ENCODE data around the gene ADCY6.

The ADCY6 gene

GRCh38 chr12:48788854-48789775 is at the start of gene ADCY6:
Gene ADCY6, minus strand, starts transcription at chr12:48789089. Its CDS starts 5,655 bp downstream, at chr12:48783434.
- Histone ChIP-seq H3K9me3 (ENCODE audit: severe bottlenecking) (no peaks in the 10 kb centered on the region), H3K27me3 (ENCODE audit: insufficient read depth, low read depth, severe bottlenecking) (no peaks in the 10 kb centered on the region), H3K36me3 (no peaks in the 10 kb centered on the region), H3K27ac (peak within 1 kb of the TSS; percentile 87), H3K4me3 (ENCODE audit: low read depth, low read length) (peak within 1 kb of the TSS; percentile 73)
- no peak for TF ChIP-seq CTCF (IDR thresholded peaks at IDR 0.05; ENCODE audit: low read depth, low read length)
- peak; percentile 87 for DNase-seq

DNA sequence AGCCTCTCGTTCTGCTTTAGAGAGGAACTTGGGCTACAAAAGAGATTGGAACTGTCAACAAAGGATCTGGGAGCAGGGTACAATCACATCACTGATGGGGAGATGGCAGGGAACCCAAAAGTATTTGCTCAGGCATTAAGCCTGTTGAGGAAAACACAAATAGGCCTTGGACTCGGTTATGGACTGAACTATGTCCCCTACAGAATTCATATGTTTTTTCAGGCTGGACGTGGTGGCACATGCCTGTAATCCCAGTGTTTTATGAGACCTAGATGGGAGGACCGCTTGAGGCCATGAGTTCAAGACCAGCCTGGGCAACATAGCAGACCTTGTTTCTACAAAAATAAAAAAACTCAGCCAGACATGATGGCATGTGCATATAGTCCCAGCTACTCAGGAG is 49.2 kb upstream of the ADCY6 start:
- no peaks in the 10 kb centered on the region for H3K9me3 ChIP-seq (ENCODE audit: severe bottlenecking)
- DNase-seq = no peak
- H3K36me3 ChIP-seq = peaks cover 80% of the 10 kb centered on the region
- no peak overlapping the region for H3K4me3 ChIP-seq (ENCODE audit: low read depth, low read length)
- TF ChIP-seq CTCF (IDR thresholded peaks at IDR 0.05; ENCODE audit: low read depth, low read length) = no peak
- no peaks in the 10 kb centered on the region for H3K27me3 ChIP-seq (ENCODE audit: insufficient read depth, low read depth, severe bottlenecking)
- no peak overlapping the region for H3K27ac ChIP-seq

- no peaks in the 10 kb centered on the region for H3K9me3 ChIP-seq (ENCODE audit: severe bottlenecking)
- H3K36me3 ChIP-seq = peaks cover 100% of the 10 kb centered on the region
- no peak for DNase-seq
- H3K27me3 ChIP-seq (ENCODE audit: insufficient read depth, low read depth, severe bottlenecking) = no peaks in the 10 kb centered on the region
- H3K27ac ChIP-seq = no peak overlapping the region
- H3K4me3 ChIP-seq (ENCODE audit: low read depth, low read length) = no peak overlapping the region
- 0 out of 2 replicates have a peak, but pooled peaks have one; percentile 12 for TF ChIP-seq CTCF (IDR thresholded peaks at IDR 0.05; ENCODE audit: low read depth, low read length)
Measured at GRCh38 chr12:48832321-48833060, 43.6 kb upstream of the ADCY6 start.

DNA sequence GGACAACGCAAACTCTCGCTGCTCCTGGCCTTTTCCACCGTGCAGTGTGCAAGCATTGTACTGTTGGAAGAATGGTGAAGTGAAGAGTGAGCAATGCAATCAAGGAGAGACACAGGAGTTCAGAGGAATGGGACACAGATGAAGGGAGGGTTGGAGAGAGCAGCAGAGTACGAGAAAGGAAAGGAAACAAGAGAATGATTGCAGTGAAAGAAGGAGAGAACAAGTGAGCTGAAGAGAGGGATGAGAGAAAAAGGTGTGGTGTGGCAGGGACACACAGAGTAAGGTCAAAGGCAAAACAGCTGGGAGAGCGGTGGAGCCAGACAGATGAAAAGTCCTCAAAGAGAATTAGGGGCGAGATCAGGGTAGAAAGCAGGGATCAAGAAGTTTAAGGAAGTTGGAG is 42.4 kb upstream of the ADCY6 start:
- no peaks in the 10 kb centered on the region for H3K9me3 ChIP-seq (ENCODE audit: severe bottlenecking)
- DNase-seq = no peak
- H3K27ac ChIP-seq = no peak overlapping the region
- H3K36me3 ChIP-seq = peaks cover 100% of the 10 kb centered on the region
- no peaks in the 10 kb centered on the region for H3K27me3 ChIP-seq (ENCODE audit: insufficient read depth, low read depth, severe bottlenecking)
- no peak for TF ChIP-seq CTCF (IDR thresholded peaks at IDR 0.05; ENCODE audit: low read depth, low read length)
- H3K4me3 ChIP-seq (ENCODE audit: low read depth, low read length) = no peak overlapping the region

DNA sequence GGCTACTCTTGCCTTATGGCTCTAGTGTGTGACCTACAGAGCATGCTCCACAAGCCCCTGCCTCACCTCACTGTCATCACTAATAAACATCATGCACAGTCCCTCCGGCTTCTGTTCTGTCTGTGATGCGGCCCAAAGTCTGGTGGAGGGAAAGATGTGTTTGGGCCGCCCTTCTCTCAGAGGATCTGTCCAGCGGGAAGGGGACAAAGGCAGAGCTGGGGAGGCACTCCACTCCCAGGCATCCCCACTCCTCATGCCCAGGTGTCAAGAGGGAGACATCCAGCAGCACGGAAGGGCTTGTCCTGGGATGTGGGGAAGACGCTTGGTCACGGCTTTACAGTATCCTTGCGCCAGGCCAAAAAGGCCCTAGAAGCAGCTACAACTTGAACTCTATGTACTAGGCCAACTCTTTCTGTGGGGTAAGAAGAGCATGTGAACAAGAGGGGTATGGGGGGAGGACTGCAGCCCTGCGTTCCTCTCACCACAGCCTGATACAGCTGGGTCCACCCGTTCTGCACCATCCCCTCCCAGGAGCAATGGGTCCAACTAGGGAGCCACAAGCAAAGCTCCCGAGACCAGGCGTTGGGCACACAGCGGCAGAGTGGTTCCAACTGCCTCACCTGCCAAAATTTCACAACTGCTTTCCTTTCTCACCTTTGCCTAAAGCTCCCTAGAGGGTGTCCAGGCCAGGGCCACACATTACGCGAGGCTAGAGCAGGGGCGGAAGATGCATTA is 40.1 kb upstream of the ADCY6 start:
- Histone ChIP-seq H3K27ac (no peak overlapping the region), H3K36me3 (peaks cover 96% of the 10 kb centered on the region), H3K4me3 (ENCODE audit: low read depth, low read length) (no peak overlapping the region), H3K9me3 (ENCODE audit: severe bottlenecking) (no peaks in the 10 kb centered on the region), H3K27me3 (ENCODE audit: insufficient read depth, low read depth, severe bottlenecking) (no peaks in the 10 kb centered on the region)
- no peak for DNase-seq
- TF ChIP-seq CTCF (IDR thresholded peaks at IDR 0.05; ENCODE audit: low read depth, low read length) = no peak

All from WERI-Rb-1 (cell line).